Neural crest cell (in vitro differentiated cells): ENCODE results near the gene SRRM1. TPM values are rescaled to one million over a fixed set of nuclear protein-coding genes. Genes with fewer than 3 reads are reported as not detected.

ENCODE experiments used
- DNase-seq: peaks from one replicate; pipeline ENCODE4 v3.0.0; 2021; ENCODE audit warnings: low read depth, mixed read lengths, low spot score
- H3K27ac Mint-ChIP-seq: one replicate; pipeline ENCODE4 v1.8.0; 2021; ENCODE audit warnings: mild to moderate bottlenecking, mixed read lengths; ENCODE audit not compliant: unreplicated experiment
- H3K27me3 Mint-ChIP-seq: 2 replicates; pipeline ENCODE4 v1.8.0; 2021; ENCODE audit warnings: low read depth, mild to moderate bottlenecking, mixed read lengths
- H3K36me3 Mint-ChIP-seq: 2 replicates; pipeline ENCODE4 v1.8.0; 2021; ENCODE audit warnings: low read depth, mild to moderate bottlenecking, mixed read lengths
- H3K4me1 Mint-ChIP-seq: 2 replicates; pipeline ENCODE4 v1.8.0; 2021; ENCODE audit warnings: mixed read lengths
- H3K4me3 Mint-ChIP-seq: one replicate; pipeline ENCODE4 v1.8.0; 2021; ENCODE audit warnings: mild to moderate bottlenecking, mixed read lengths
- H3K9me3 Mint-ChIP-seq: 2 replicates; pipeline ENCODE4 v1.8.0; 2021; ENCODE audit warnings: mixed read lengths
- total RNA-seq: library from RNA; stranded (reverse); gene quantifications from 2 replicates; pipeline ENCODE4 v1.2.1, GENCODE V29; 2021
- TF ChIP-seq, protein P1 (sequence below): fragments of 200-600 bp; sonication (generic); conservative IDR thresholded peaks from 2 replicates; pipeline ENCODE4 v1.5.0; 2021; ENCODE audit warnings: antibody characterized with exemption, mild to moderate bottlenecking

The SRRM1 gene
- total RNA-seq, 1 donor from 2014 or later, result 217 TPM

DNA sequence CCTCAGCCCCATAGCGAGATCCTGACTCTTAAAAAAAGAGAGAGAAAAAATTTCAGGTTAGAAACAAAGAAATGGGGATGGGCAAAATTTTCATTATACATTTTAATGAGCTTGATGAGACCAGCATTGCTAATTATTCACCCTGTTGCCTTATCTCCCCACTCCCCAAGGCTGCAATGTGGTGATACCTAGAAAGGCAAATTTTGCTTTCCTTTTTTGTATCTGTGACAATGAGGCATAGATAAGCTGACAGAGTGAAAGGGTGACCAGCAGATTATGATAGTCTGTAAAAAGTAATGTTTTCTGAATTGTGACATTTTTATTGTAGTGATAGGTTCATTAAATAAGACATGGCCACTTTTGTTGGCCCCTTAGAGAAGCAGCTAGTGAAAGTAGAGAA, 12.9 kb downstream of the SRRM1 start:
- H3K27ac Mint-ChIP-seq, result no peak overlapping the region
- peaks cover 33% of the 10 kb centered on the region for H3K36me3 Mint-ChIP-seq
- no peaks in the 10 kb centered on the region for H3K9me3 Mint-ChIP-seq
- TF ChIP-seq, protein P1, sequence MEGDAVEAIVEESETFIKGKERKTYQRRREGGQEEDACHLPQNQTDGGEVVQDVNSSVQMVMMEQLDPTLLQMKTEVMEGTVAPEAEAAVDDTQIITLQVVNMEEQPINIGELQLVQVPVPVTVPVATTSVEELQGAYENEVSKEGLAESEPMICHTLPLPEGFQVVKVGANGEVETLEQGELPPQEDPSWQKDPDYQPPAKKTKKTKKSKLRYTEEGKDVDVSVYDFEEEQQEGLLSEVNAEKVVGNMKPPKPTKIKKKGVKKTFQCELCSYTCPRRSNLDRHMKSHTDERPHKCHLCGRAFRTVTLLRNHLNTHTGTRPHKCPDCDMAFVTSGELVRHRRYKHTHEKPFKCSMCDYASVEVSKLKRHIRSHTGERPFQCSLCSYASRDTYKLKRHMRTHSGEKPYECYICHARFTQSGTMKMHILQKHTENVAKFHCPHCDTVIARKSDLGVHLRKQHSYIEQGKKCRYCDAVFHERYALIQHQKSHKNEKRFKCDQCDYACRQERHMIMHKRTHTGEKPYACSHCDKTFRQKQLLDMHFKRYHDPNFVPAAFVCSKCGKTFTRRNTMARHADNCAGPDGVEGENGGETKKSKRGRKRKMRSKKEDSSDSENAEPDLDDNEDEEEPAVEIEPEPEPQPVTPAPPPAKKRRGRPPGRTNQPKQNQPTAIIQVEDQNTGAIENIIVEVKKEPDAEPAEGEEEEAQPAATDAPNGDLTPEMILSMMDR, result no peak
- no peaks in the 10 kb centered on the region for H3K27me3 Mint-ChIP-seq
- DNase-seq, result no peak
- H3K4me3 Mint-ChIP-seq, result no peak overlapping the region
- H3K4me1 Mint-ChIP-seq, result no peaks in the 10 kb centered on the region

DNA sequence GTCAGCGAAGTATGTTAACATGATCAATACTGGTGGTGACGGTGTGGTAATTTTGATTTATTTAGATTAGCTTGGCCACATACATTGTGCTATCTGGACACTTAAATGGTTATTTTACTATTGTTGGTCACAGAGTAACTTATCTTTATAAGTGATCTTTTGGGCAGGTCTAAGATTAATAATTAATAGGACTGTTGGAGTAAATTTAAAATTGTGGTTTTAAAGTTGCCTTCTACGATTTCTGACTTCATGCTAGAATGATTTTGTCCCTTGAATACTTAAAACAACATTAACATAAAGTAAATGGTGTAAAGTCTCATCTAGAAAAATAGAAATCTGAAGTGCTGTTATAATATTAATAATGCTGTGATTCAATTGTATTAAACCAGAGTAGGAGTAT, 14.7 kb downstream of the SRRM1 start:
- no peak for DNase-seq
- no peaks in the 10 kb centered on the region for H3K27me3 Mint-ChIP-seq
- no peak overlapping the region for H3K27ac Mint-ChIP-seq
- no peaks in the 10 kb centered on the region for H3K4me1 Mint-ChIP-seq
- no peak overlapping the region for H3K4me3 Mint-ChIP-seq
- no peaks in the 10 kb centered on the region for H3K9me3 Mint-ChIP-seq
- peaks cover 27% of the 10 kb centered on the region for H3K36me3 Mint-ChIP-seq
- TF ChIP-seq, protein P1, result no peak

DNA sequence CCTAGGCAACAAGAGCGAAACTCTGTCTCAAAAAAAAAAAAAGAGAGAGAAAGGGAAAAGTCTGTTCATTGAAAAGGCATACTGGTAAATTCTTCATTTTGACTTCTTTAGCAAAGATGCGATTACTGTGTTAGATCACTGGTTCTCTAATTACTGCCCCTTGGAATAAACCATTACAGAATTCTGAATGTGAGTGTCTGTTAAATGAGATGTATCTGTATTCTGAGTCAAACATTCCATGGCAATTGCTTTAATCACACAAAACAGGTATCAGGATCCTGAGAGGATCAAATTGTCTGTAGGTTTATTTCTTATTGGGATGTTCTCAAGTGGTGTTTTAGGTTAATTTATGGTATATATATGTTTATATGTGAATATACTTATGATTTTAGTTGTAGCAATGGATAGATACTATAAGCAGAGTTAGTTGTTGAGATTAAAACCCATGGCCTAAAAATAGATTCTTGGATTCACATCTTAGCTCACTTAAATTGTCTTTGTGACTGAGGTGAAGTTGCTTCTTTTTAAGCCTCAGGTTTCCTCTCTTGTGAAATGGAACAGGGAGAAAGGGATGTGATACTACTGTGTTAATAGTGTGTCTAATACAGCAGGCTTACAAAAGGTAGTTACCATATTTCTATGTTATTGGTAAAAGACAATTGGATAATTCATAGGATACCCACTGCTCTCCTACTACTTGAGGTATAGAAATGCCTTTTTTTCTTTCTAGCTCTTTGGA, 16.2 kb downstream of the SRRM1 start:
- Mint-ChIP-seq H3K9me3 (no peaks in the 10 kb centered on the region), H3K36me3 (peaks cover 25% of the 10 kb centered on the region), H3K27me3 (no peaks in the 10 kb centered on the region), H3K4me1 (no peaks in the 10 kb centered on the region), H3K27ac (no peak overlapping the region), H3K4me3 (no peak overlapping the region)
- TF ChIP-seq, protein P1, result no peak
- no peak for DNase-seq

DNA sequence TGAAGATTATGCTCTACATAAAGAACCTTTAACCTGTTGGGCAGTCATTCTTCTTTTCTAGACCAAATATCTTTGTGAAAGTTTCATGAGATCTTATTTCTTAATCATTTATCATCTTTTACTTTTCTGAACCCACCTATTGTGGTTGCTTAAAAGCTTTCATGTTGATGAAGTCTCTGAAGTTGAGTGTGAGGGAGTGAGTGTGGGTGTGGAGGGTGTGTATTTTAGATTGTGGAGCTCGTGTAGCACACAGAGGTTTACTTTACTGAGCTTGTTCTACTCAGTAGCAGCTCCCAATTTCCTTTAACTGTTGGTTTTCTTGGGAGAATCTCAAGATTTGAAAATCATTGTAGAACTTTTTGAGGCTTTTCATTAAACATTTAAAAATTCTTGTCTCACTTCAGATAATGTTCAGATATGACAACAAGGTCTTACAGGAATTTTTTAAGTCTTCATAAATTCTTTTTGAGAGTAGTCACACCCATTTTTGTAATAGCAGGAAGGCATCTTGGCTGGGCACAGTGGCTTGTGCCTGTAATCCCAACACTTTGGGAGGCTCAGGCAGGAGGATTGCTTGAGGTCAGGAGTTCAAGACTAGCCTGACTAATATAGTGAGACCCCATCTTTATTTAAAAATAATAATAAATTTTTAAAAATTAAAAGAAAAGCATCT, 17.0 kb downstream of the SRRM1 start:
- TF ChIP-seq, protein P1, result no peak
- H3K4me3 Mint-ChIP-seq, result no peak overlapping the region
- H3K27ac Mint-ChIP-seq, result no peak overlapping the region
- H3K4me1 Mint-ChIP-seq, result no peaks in the 10 kb centered on the region
- H3K36me3 Mint-ChIP-seq, result peaks cover 21% of the 10 kb centered on the region
- DNase-seq, result no peak
- H3K27me3 Mint-ChIP-seq, result no peaks in the 10 kb centered on the region
- H3K9me3 Mint-ChIP-seq, result no peaks in the 10 kb centered on the region

DNA sequence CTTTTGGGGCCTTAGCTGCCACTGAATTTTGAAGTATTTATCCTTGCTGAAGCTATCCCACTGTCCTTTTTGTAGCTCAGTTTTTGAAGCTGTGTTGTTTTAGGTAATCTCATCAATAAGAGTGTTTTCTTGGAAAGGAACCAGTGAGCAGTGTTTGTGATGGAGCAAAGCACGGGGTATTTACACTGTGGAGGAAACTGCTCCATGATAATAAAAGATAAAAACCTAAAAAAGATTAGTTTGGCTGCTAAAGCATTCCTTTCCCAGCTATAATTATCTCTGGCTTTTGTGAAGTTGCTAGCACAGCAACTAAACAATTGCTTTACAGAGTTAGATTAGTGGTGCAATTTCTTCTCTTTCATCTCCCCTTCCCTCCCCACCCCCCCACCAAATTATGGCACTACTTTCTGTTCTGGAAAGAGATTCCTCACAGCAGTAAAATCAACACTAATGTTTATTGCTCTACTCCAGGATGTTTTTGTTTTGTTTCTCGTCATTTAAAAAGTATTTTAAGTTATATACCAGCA, 21.5 kb downstream of the SRRM1 start:
- no peak overlapping the region for H3K27ac Mint-ChIP-seq
- no peak for DNase-seq
- H3K4me1 Mint-ChIP-seq, result no peaks in the 10 kb centered on the region
- TF ChIP-seq, protein P1, result no peak
- peaks cover 22% of the 10 kb centered on the region for H3K36me3 Mint-ChIP-seq
- no peaks in the 10 kb centered on the region for H3K27me3 Mint-ChIP-seq
- H3K9me3 Mint-ChIP-seq, result no peaks in the 10 kb centered on the region
- no peak overlapping the region for H3K4me3 Mint-ChIP-seq
